Measurements from ENCODE around the gene IVL.

Gene IVL

DNA sequence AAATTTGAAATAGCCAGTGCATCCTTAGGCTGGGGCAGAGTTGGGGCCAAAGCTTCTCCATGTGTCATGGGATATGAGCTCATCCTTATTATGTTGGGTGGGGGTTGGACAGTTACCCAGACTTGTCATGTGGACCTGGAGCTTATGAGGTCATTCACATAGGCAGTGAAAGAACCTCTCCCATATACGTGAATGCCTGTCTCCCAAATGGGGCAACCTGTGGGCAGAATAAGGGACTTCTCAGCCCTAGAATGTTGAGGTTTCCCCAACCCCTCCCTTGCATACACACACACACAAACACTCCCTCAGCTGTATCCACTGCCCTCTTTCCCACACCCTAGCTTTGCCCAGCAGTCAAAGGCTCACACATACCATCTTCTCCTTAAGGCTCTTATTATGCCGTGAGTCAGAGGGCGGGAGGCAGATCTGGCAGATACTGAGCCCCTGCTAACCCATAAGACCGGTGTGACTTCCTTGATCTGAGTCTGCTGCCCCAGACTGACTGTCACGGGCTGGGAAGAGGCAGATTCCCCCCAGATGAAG is 2.3 kb upstream of the IVL start:
- Histone ChIP-seq H3K4me1 (no peaks in the 10 kb centered on the region), H3K27me3 (peaks cover 0 to 9% of the 10 kb centered on the region in 2 donors), H3K9me3 (no peaks in the 10 kb centered on the region), H3K4me3 (no peak overlapping the region), H3K27ac (no peak overlapping the region), H3K36me3 (no peaks in the 10 kb centered on the region)
- no peak for DNase-seq
- TF ChIP-seq, protein P1, sequence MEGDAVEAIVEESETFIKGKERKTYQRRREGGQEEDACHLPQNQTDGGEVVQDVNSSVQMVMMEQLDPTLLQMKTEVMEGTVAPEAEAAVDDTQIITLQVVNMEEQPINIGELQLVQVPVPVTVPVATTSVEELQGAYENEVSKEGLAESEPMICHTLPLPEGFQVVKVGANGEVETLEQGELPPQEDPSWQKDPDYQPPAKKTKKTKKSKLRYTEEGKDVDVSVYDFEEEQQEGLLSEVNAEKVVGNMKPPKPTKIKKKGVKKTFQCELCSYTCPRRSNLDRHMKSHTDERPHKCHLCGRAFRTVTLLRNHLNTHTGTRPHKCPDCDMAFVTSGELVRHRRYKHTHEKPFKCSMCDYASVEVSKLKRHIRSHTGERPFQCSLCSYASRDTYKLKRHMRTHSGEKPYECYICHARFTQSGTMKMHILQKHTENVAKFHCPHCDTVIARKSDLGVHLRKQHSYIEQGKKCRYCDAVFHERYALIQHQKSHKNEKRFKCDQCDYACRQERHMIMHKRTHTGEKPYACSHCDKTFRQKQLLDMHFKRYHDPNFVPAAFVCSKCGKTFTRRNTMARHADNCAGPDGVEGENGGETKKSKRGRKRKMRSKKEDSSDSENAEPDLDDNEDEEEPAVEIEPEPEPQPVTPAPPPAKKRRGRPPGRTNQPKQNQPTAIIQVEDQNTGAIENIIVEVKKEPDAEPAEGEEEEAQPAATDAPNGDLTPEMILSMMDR (IDR thresholded peaks at IDR 0.05) = no peak
- intact Hi-C loops (cut with DNase I; ENCODE audit: low total_unique reads) = no loop called here

DNA sequence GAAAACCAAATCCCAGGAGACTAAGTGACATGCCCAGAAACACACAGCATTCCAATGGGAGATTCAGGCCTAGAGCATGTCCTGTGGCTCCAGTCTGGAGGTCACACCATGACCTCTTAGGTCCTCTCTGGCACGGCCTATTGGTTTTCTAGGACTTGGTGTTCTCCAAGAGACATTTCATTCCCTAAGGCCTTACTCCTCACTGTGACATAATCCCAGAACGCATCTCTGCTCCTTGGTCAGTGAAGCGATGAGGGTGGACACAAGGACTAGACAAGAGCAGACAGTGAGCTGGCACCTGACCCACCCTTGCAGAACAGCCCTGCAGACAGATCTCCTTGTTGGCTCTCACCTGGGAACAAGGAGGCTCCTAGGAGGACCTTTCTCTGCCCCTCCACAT is 860 bp downstream of the IVL start:
- TF ChIP-seq, protein P1 (IDR thresholded peaks at IDR 0.05) = no peak
- no peak overlapping the region for H3K4me3 ChIP-seq
- H3K27ac ChIP-seq = no peak overlapping the region
- peaks cover 0 to 9% of the 10 kb centered on the region in 2 donors for H3K27me3 ChIP-seq
- intact Hi-C loops (cut with DNase I; ENCODE audit: low total_unique reads) = no loop called here
- H3K9me3 ChIP-seq = no peaks in the 10 kb centered on the region
- no peaks in the 10 kb centered on the region for H3K36me3 ChIP-seq
- no peaks in the 10 kb centered on the region for H3K4me1 ChIP-seq
- DNase-seq = no peak

DNA sequence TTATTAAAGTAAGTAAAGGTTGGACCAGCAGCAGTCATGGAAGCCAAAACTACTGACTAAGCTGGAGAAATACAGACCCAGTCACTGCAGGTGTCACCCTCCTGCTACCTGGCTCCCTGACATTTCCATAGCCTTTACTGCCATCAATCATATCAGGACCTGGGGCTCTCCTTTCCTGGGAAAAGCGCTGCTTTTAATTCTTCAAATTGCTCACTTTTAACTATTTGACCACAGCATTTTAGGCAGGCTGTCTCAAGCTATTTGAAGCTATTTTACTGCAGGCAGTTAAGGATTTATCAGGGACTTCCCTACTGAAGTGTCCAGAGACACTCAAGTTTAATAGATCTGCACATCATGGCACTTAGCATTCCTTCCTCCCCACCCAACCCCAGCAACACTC is 4.1 kb downstream of the IVL start:
- no peak overlapping the region for H3K4me3 ChIP-seq
- H3K9me3 ChIP-seq = no peaks in the 10 kb centered on the region
- TF ChIP-seq, protein P1 (IDR thresholded peaks at IDR 0.05) = no peak

DNA sequence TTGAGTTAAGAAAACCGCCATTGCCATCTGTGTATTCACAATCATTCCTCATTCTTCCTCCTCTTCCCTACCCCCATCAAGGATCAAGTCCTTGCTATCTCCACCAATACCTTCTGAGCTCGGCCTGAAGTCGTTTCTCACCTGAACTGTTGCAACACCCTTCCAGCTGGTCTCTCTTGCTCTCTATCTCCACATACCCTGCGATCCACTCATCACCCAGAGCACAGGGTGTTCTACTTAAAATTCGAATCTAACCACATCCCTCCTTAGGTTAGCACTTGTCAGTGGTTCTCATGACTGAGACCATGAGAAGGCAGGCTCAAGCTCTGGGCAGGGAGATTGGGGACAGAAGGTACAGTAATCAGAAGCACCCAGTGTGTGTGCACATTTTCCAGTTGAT is 4.6 kb downstream of the IVL start:
- Histone ChIP-seq H3K4me3 (no peak overlapping the region), H3K4me1 (no peaks in the 10 kb centered on the region), H3K36me3 (no peaks in the 10 kb centered on the region), H3K27me3 (peaks cover 0 to 9% of the 10 kb centered on the region in 2 donors), H3K27ac (no peak overlapping the region), H3K9me3 (no peaks in the 10 kb centered on the region)
- DNase-seq = no peak
- intact Hi-C loops (cut with DNase I; ENCODE audit: low total_unique reads) = no loop called here
- TF ChIP-seq, protein P1 (IDR thresholded peaks at IDR 0.05) = no peak

More for the DNA sequence above, 4.1 kb downstream of the IVL start:
- Histone ChIP-seq H3K4me1 (no peaks in the 10 kb centered on the region), H3K36me3 (no peaks in the 10 kb centered on the region), H3K27ac (no peak overlapping the region), H3K27me3 (peaks cover 0 to 9% of the 10 kb centered on the region in 2 donors)
- DNase-seq = no peak
- intact Hi-C loops (cut with DNase I; ENCODE audit: low total_unique reads) = no loop called here

DNA sequence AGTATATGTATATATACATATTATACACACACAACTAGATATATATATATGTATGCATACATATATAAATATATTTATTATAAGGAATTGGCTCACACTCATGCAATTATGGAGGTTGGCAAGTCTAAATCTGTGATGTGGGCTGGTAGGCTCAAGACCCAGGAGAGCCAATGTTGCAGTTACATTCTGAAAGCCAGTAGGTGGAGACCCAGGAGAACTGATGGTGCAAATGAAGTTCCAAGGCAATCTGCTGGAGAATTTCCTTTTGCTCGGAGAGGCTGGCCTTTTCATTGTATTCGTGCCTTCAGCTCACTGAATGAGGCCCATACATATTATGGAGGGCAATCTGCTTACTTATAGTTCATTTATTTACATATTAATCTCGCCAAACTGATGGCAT is 9.4 kb downstream of the IVL start:
- no peaks in the 10 kb centered on the region for H3K9me3 ChIP-seq
- no peak for DNase-seq
- no peak overlapping the region for H3K4me3 ChIP-seq
- intact Hi-C loops (cut with DNase I; ENCODE audit: low total_unique reads) = no loop called here
- H3K27me3 ChIP-seq = no peaks in the 10 kb centered on the region
- H3K27ac ChIP-seq = no peak overlapping the region
- no peaks in the 10 kb centered on the region for H3K36me3 ChIP-seq
- no peaks in the 10 kb centered on the region for H3K4me1 ChIP-seq
- TF ChIP-seq, protein P1 (IDR thresholded peaks at IDR 0.05) = no peak

DNA sequence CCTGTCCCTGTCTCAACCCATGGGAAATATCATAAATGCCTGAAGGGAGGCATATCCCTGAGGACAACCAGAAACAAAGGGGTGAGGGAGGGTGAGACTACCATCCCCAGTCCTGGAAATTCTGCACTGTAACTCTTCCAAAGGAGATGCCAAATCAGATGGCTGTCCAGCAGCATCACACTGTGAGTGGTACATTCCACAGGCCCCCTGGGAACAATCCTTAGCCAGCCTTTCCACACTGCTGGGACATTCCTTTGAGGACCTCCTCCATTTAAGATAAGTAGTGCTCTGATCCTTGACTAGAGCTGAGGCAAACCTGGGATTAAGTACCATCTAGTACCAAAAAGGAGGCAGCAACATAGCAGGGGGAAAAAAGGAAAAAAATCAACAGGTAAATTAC is 10.7 kb downstream of the IVL start:
- Histone ChIP-seq H3K27ac (no peak overlapping the region), H3K4me3 (no peak overlapping the region), H3K9me3 (no peaks in the 10 kb centered on the region), H3K4me1 (no peaks in the 10 kb centered on the region), H3K27me3 (no peaks in the 10 kb centered on the region), H3K36me3 (no peaks in the 10 kb centered on the region)
- intact Hi-C loops (cut with DNase I; ENCODE audit: low total_unique reads) = no loop called here
- DNase-seq = no peak
- TF ChIP-seq, protein P1 (IDR thresholded peaks at IDR 0.05) = no peak

All from tibial artery (tissue), 4 donors.